A549 (cell line): ENCODE measurements around the gene GNE. TPM values are rescaled to one million over a fixed set of nuclear protein-coding genes. Genes with fewer than 3 reads are reported as not detected.
"Not testable (repeated sequence)": the region's sequence is repeated elsewhere in the genome, so short reads cannot be mapped to it uniquely, and the experiment has no call there.

Experiments
- ATAC-seq, 2 experiments: fragments of 200-7000 bp in 1 of 2; fragments of >200 bp in 1 of 2; cut with Nextera tagmentation in 1 of 2; cut with Tn5 transposase in 1 of 2; 3 replicates each; pipeline versions ENCODE4 v1.8.0 to v1.9.1; 2018 to 2020; ENCODE audit warnings: mild to moderate bottlenecking in 1 of 2, moderate library complexity in 1 of 2
- CTCF ChIA-PET: fragments of 300-600 bp; sonication (Branson Sonifier 250); formaldehyde crosslinking; extraction: SDS; loops from one replicate; lab custom pipeline; 2021; ENCODE audit warnings: antibody characterized with exemption, inconsistent platforms; lab: Yijun Ruan, JAX
- POLR2A ChIA-PET: fragments of 350-600 bp; formaldehyde crosslinking; extraction: SDS; loops from one replicate; lab custom pipeline; 2021; ENCODE audit warnings: antibody characterized with exemption, inconsistent platforms; lab: Yijun Ruan, JAX
- DNase-seq, 2 experiments: peaks; one replicate each; pipeline versions ENCODE4 v3.0.0 to v3.0.0-alpha.2; 2011 to 2016; ENCODE audit warnings: low read depth in 1 of 2, low spot score in 1 of 2
- FAIRE-seq: peaks from 2 replicates; lab custom pipeline; 2011; peaks lifted over from hg19 to GRCh38; lab: Jason Lieb, UNC
- H3K27ac ChIP-seq, 2 experiments: fragments of >200 bp; sonication (Bioruptor Twin); formaldehyde crosslinking; 3 replicates each; pipeline ENCODE4 v1.5.1; 2016 to 2017
- H3K4me1 ChIP-seq: fragments of >200 bp; sonication (Bioruptor Twin); formaldehyde crosslinking; 3 replicates; pipeline ENCODE4 v1.6.1; 2016
- H3K4me2 ChIP-seq: fragments of >200 bp; sonication (Bioruptor Twin); formaldehyde crosslinking; 3 replicates; pipeline ENCODE4 v1.6.1; 2016
- H3K4me3 ChIP-seq: fragments of >200 bp; sonication (Bioruptor Twin); formaldehyde crosslinking; 3 replicates; pipeline ENCODE4 v1.5.1; 2016
- H3K9me3 ChIP-seq: fragments of >200 bp; sonication (Bioruptor Twin); formaldehyde crosslinking; 3 replicates; pipeline ENCODE4 v1.6.1; 2016
- CBX2 ChIP-seq: fragments of 200-600 bp; sonication (generic); IDR thresholded peaks from 2 replicates; pipeline ENCODE4 v1.6.1; 2016; ENCODE audit warnings: low read depth, mild to moderate bottlenecking, borderline replicate concordance
- CBX8 ChIP-seq: fragments of 200-600 bp; sonication (generic); IDR thresholded peaks from 2 replicates; pipeline ENCODE4 v1.6.1; 2016
- CHD2 ChIP-seq: fragments of 150-350 bp; IDR thresholded peaks from 2 replicates; pipeline ENCODE4 v1.6.1; 2014; ENCODE audit warnings: low read length; ENCODE audit not compliant: partially characterized antibody
- ESRRA ChIP-seq: fragments of 150-350 bp; IDR thresholded peaks from 2 replicates; pipeline ENCODE4 v1.6.1; 2014; ENCODE audit warnings: mild to moderate bottlenecking, low read length, borderline replicate concordance
- FOSB ChIP-seq: fragments of 250-450 bp; sonication (Bioruptor Pico); IDR thresholded peaks from 2 replicates; pipeline ENCODE4 v1.5.0; 2020; ENCODE audit warnings: mild to moderate bottlenecking, moderate library complexity
- HDAC2 ChIP-seq: fragments of 200-600 bp; sonication (generic); IDR thresholded peaks from 2 replicates; pipeline ENCODE4 v1.6.1; 2016
- HMGXB4 ChIP-seq: fragments of 250-450 bp; sonication (Bioruptor Pico); IDR thresholded peaks from 2 replicates; pipeline ENCODE4 v1.5.0; 2021; ENCODE audit warnings: mild to moderate bottlenecking, moderate library complexity, borderline replicate concordance
- HOXA7 ChIP-seq: fragments of 250-450 bp; sonication (Bioruptor Pico); IDR thresholded peaks from 2 replicates; pipeline ENCODE4 v1.5.0; 2020; ENCODE audit warnings: mild to moderate bottlenecking, moderate library complexity
- HOXB13 ChIP-seq: fragments of 250-450 bp; sonication (Bioruptor Pico); IDR thresholded peaks from 2 replicates; pipeline ENCODE4 v1.5.0; 2020; ENCODE audit warnings: low read depth, mild to moderate bottlenecking, moderate library complexity
- HOXB5 ChIP-seq: fragments of 250-450 bp; sonication (Bioruptor Pico); IDR thresholded peaks from 2 replicates; pipeline ENCODE4 v1.5.0; 2020; ENCODE audit warnings: mild to moderate bottlenecking, moderate library complexity
- JUN ChIP-seq, 2 experiments: fragments of >200 bp; sonication (Bioruptor Twin); formaldehyde crosslinking; IDR thresholded peaks; 2 replicates in 1 of 2; 3 replicates in 1 of 2; pipeline ENCODE4 v1.6.1; 2016 to 2017
- JUNB ChIP-seq: fragments of >200 bp; sonication (Bioruptor Twin); formaldehyde crosslinking; IDR thresholded peaks from 2 replicates; pipeline ENCODE4 v1.6.1; 2016
- KDM1A ChIP-seq: fragments of 200-600 bp; sonication (generic); IDR thresholded peaks from 2 replicates; pipeline ENCODE4 v1.6.1; 2016; ENCODE audit warnings: low read depth, mild to moderate bottlenecking
- NFE2L2 ChIP-seq: fragments of 150-350 bp; conservative IDR thresholded peaks from 2 replicates; pipeline ENCODE4 v1.6.1; 2014; ENCODE audit warnings: low read length
- NPAS2 ChIP-seq: fragments of 250-450 bp; sonication (Bioruptor Pico); IDR thresholded peaks from 2 replicates; pipeline ENCODE4 v1.8.0; 2022; ENCODE audit warnings: mild to moderate bottlenecking, moderate library complexity, borderline replicate concordance
- NR3C1 ChIP-seq: fragments of >200 bp; sonication (Bioruptor Twin); formaldehyde crosslinking; IDR thresholded peaks from 3 replicates; pipeline ENCODE4 v1.6.1; 2017
- PBX3 ChIP-seq: IDR thresholded peaks from 2 replicates; pipeline ENCODE4 v1.6.1; 2012
- PHF8 ChIP-seq: fragments of 200-600 bp; sonication (generic); IDR thresholded peaks from 2 replicates; pipeline ENCODE4 v1.6.1; 2016; ENCODE audit warnings: low read depth, mild to moderate bottlenecking, antibody characterized with exemption, moderate library complexity, borderline replicate concordance
- POLR2A ChIP-seq: IDR thresholded peaks from 2 replicates; pipeline ENCODE4 v1.6.1; 2012; ENCODE audit warnings: mild to moderate bottlenecking, low read length
- RCOR1 ChIP-seq: fragments of 150-350 bp; IDR thresholded peaks from 2 replicates; pipeline ENCODE4 v1.6.1; 2014; ENCODE audit warnings: antibody characterized with exemption, low read length, low read depth
- RFX5 ChIP-seq: fragments of 450-650 bp; IDR thresholded peaks from 2 replicates; pipeline ENCODE4 v1.7.1; 2014; ENCODE audit warnings: antibody characterized with exemption, mild to moderate bottlenecking, moderate library complexity
- RNF2 ChIP-seq: fragments of 200-600 bp; sonication (generic); IDR thresholded peaks from 2 replicates; pipeline ENCODE4 v1.6.1; 2016; ENCODE audit warnings: low read depth, mild to moderate bottlenecking, antibody characterized with exemption, moderate library complexity, borderline replicate concordance
- USF2 ChIP-seq: fragments of 450-650 bp; IDR thresholded peaks from 2 replicates; pipeline ENCODE4 v1.6.1; 2014; ENCODE audit warnings: antibody characterized with exemption
- ZC3H11A ChIP-seq: fragments of 450-650 bp; IDR thresholded peaks from 2 replicates; pipeline ENCODE4 v1.6.1; 2014; ENCODE audit warnings: antibody characterized with exemption, mild to moderate bottlenecking
- ZSCAN20 ChIP-seq: fragments of 250-450 bp; sonication (Bioruptor Pico); IDR thresholded peaks from 2 replicates; pipeline ENCODE4 v1.8.0; 2022; ENCODE audit warnings: mild to moderate bottlenecking, moderate library complexity
- WGBS: methylation state at CpG from one replicate; pipeline ENCODE4 v1.1.6; 2017; ENCODE audit errors: missing lambda C conversion rate; 5-methylcytosine and 5-hydroxymethylcytosine counted together
- polyA plus RNA-seq, 4 experiments: library from polyadenylated mRNA; depleted of rRNA in 3 of 4; stranded (reverse); fragments of >200 nt; fragmentation: RNase III in 1 of 4; extraction: RNeasy Plus Mini Kit Qiagen cat#74134 plus additional on column Dnase treatment in 1 of 4; gene quantifications; 2 replicates in 3 of 4; 3 replicates in 1 of 4; pipeline ENCODE4 v1.2.3, GENCODE V29; 2011 to 2017
- TF ChIP-seq, protein P1 (sequence below): IDR thresholded peaks from 2 replicates; pipeline ENCODE4 v1.6.1; 2012
- TF ChIP-seq, protein P2 (sequence below): fragments of 150-350 bp; IDR thresholded peaks from 2 replicates; pipeline ENCODE4 v1.6.1; 2014; ENCODE audit warnings: low read depth, mild to moderate bottlenecking, low read length

The GNE gene
- polyA plus RNA-seq, 2 of the 4 experiments (the other 2 are of a cell fraction) = 23.0 to 32.9 TPM

DNA sequence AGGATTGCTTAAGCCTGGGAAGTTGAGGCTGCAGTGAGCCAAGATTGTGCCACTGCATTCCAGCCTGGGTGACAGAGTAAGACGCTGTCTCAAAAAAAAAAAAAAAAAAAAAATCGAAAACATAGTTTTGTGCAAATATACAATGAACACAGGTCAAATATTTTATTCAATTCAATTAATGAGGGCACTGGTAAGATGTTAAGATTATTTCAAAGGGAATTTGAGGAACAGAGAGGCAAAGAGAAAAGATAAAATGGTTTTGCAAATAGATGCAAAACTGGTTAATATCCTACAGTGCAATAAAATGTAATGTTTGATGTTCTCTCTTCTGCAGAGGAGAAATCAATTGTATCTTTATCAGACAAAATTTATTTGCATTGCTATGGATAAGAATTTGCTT is 39.5 kb upstream of the GNE start:
- ChIA-PET POLR2A (no interaction called here), CTCF (no interaction called here)
- no peak for FAIRE-seq
- H3K4me3 ChIP-seq = no peak overlapping the region
- DNase-seq = no peak
- no peak for ATAC-seq
- peak overlapping the region in 1 of 2 experiments; percentile 34; a peak in 1 of 6 replicates for H3K27ac ChIP-seq
- 56% methylated on average over 2 of the region's 2 CpGs for WGBS
- no peak overlapping the region; the same call in 2 of the 3 replicates for H3K4me2 ChIP-seq
- no peak for TF ChIP-seq HOXA7 (CRISPR knock-in tag)
- TF ChIP-seq, all 56 proteins: peak for 0
- peaks cover 16% of the 10 kb centered on the region for H3K4me1 ChIP-seq
- H3K9me3 ChIP-seq = no peaks in the 10 kb centered on the region

GRCh38 chr9:36294996-36295395 is 36.7 kb upstream of the GNE start:
- H3K9me3 ChIP-seq, H3K27ac ChIP-seq, H3K4me2 ChIP-seq, POLR2A ChIA-PET, ATAC-seq, H3K4me3 ChIP-seq, FAIRE-seq, DNase-seq: not testable (repeated sequence)
- CTCF ChIA-PET = interaction anchor here (0.7 to 1.2 kb wide), 2 partner anchors 34 to 36 kb away, joined by 3 to 5 read pairs; no protein-coding TSS in a partner anchor
- H3K4me1 ChIP-seq = peaks cover 16% of the 10 kb centered on the region
- 90% methylated on average over 3 of the region's 3 CpGs for WGBS

GRCh38 chr9:36293918-36294317 is 35.7 kb upstream of the GNE start:
- Histone ChIP-seq H3K9me3 (no peaks in the 10 kb centered on the region), H3K4me3 (no peak overlapping the region), H3K4me1 (peaks cover 16% of the 10 kb centered on the region), H3K4me2 (no peak overlapping the region), H3K27ac (no peak overlapping the region)
- TF ChIP-seq PBX3 = no peak
- no peak for TF ChIP-seq POLR2A
- TF ChIP-seq PHF8 = no peak
- TF ChIP-seq USF2 = no peak
- TF ChIP-seq HOXB5 (CRISPR knock-in tag) = no peak
- TF ChIP-seq ESRRA = no peak
- TF ChIP-seq CBX8 = no peak
- no peak for TF ChIP-seq NPAS2
- TF ChIP-seq NR3C1 = no peak
- no peak for TF ChIP-seq RNF2
- TF ChIP-seq HOXB13 (CRISPR knock-in tag) = no peak
- TF ChIP-seq JUNB = no peak
- TF ChIP-seq RCOR1 = no peak
- FAIRE-seq = no peak
- ChIA-PET CTCF (interaction anchor here (0.9 kb wide), 1 partner anchor 17 kb away, joined by 3 read pairs; no protein-coding TSS in a partner anchor), POLR2A (no interaction called here)
- WGBS = 82% methylated on average over 5 of the region's 5 CpGs
- DNase-seq = no peak
- no peak for ATAC-seq

DNA sequence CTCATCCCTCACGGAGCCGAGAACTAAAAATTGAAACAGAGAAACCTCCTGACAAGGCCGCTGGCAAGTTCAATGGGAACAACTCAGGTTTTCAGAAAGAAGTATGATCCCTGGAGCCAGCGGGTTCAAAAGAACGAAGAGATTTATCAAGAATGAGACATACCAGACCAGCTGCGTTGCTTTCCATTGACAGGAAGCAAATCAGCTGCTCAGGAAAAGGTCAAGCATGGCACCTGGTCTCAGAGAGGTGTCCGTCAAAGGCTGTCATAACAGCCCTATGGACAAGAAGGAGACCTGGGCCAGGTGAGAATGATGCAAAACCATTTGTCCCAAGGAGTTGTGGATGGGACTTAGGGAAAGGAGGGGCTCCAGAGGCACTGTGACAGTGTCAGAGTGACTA is 34.9 kb upstream of the GNE start:
- CTCF ChIA-PET = interaction anchor here (0.9 kb wide), 1 partner anchor 17 kb away, joined by 3 read pairs; no protein-coding TSS in a partner anchor
- no peak overlapping the region for H3K4me2 ChIP-seq
- no peak overlapping the region for H3K4me3 ChIP-seq
- no peak overlapping the region for H3K27ac ChIP-seq
- DNase-seq (no peak), ATAC-seq (no peak), FAIRE-seq (no peak)
- POLR2A ChIA-PET = no interaction called here
- H3K4me1 ChIP-seq = peaks cover 16% of the 10 kb centered on the region
- no peaks in the 10 kb centered on the region for H3K9me3 ChIP-seq
- WGBS = 93% methylated on average over 7 of the region's 7 CpGs
- TF ChIP-seq CHD2 = no peak
- no peak for TF ChIP-seq HDAC2
- no peak for TF ChIP-seq ZSCAN20 (CRISPR knock-in tag)
- TF ChIP-seq ZC3H11A = no peak
- no peak for TF ChIP-seq FOSB
- TF ChIP-seq JUNB = no peak
- TF ChIP-seq, protein P1, sequence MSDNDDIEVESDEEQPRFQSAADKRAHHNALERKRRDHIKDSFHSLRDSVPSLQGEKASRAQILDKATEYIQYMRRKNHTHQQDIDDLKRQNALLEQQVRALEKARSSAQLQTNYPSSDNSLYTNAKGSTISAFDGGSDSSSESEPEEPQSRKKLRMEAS = no peak
- TF ChIP-seq, protein P2, sequence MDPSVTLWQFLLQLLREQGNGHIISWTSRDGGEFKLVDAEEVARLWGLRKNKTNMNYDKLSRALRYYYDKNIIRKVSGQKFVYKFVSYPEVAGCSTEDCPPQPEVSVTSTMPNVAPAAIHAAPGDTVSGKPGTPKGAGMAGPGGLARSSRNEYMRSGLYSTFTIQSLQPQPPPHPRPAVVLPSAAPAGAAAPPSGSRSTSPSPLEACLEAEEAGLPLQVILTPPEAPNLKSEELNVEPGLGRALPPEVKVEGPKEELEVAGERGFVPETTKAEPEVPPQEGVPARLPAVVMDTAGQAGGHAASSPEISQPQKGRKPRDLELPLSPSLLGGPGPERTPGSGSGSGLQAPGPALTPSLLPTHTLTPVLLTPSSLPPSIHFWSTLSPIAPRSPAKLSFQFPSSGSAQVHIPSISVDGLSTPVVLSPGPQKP = no peak
- no peak for TF ChIP-seq KDM1A
- TF ChIP-seq JUN (IDR thresholded peaks at IDR 0.05) = no peak
- TF ChIP-seq HOXB5 (CRISPR knock-in tag) = no peak
- no peak for TF ChIP-seq HMGXB4 (CRISPR knock-in tag)
- no peak for TF ChIP-seq RFX5
- TF ChIP-seq HOXA7 (CRISPR knock-in tag) = no peak
- no peak for TF ChIP-seq NFE2L2
- no peak for TF ChIP-seq RCOR1
- no peak for TF ChIP-seq CBX2
